AG10803 (cell line): Measurements from ENCODE around the gene NCKAP5.

ENCODE experiments used
- DNase-seq: peaks from one replicate; pipeline ENCODE4 v3.0.0; 2010; ENCODE audit warnings: low read depth
- H3K4me3 ChIP-seq: 2 replicates; pipeline ENCODE4 v1.5.1; 2011; ENCODE audit warnings: mild to moderate bottlenecking, low read length, control low read depth
- TF ChIP-seq, protein P1 (sequence below): conservative IDR thresholded peaks from 2 replicates; pipeline ENCODE4 v1.5.1; 2011; ENCODE audit warnings: mild to moderate bottlenecking, low read length, control low read depth, inconsistent platforms

The NCKAP5 gene

GRCh38 chr2:132766573-132766972 is 801.7 kb downstream of the NCKAP5 start:
- no peak for DNase-seq
- TF ChIP-seq, protein P1, sequence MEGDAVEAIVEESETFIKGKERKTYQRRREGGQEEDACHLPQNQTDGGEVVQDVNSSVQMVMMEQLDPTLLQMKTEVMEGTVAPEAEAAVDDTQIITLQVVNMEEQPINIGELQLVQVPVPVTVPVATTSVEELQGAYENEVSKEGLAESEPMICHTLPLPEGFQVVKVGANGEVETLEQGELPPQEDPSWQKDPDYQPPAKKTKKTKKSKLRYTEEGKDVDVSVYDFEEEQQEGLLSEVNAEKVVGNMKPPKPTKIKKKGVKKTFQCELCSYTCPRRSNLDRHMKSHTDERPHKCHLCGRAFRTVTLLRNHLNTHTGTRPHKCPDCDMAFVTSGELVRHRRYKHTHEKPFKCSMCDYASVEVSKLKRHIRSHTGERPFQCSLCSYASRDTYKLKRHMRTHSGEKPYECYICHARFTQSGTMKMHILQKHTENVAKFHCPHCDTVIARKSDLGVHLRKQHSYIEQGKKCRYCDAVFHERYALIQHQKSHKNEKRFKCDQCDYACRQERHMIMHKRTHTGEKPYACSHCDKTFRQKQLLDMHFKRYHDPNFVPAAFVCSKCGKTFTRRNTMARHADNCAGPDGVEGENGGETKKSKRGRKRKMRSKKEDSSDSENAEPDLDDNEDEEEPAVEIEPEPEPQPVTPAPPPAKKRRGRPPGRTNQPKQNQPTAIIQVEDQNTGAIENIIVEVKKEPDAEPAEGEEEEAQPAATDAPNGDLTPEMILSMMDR, result no peak

DNA sequence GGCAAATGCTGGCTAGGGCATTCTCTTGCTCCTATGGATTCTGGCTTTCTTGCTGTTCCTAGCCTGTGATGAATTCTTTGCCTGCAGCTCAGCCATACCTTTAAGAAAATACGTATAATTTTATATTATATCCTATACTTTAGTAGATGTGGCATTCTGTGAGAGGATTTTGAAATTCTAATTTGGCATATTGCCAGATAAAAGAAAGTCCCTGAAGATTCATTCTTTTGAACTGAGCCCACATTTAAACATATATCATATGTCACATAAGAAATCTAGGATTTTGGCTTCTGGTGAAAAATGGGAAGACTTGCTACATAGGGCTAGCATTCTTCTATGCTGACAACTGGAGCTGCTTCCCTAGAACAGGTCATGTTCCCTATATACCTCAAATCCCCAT is 806.8 kb downstream of the NCKAP5 start:
- H3K4me3 ChIP-seq, result no peak overlapping the region

More at GRCh38 chr2:132766573-132766972, 801.7 kb downstream of the NCKAP5 start:
- no peak overlapping the region for H3K4me3 ChIP-seq

GRCh38 chr2:132760971-132761370 is 807.3 kb downstream of the NCKAP5 start:
- H3K4me3 ChIP-seq, result no peak overlapping the region
- TF ChIP-seq, protein P1, result no peak
- DNase-seq, result no peak

More for the DNA sequence above, 806.8 kb downstream of the NCKAP5 start:
- DNase-seq, result no peak
- TF ChIP-seq, protein P1, result no peak

GRCh38 chr2:132760405-132760804 is 807.9 kb downstream of the NCKAP5 start:
- TF ChIP-seq, protein P1, result no peak
- no peak overlapping the region for H3K4me3 ChIP-seq
- no peak for DNase-seq

- no peak for DNase-seq
- no peak overlapping the region for H3K4me3 ChIP-seq
- TF ChIP-seq, protein P1, result no peak
Measured at GRCh38 chr2:132758995-132759394, 809.3 kb downstream of the NCKAP5 start.

DNA sequence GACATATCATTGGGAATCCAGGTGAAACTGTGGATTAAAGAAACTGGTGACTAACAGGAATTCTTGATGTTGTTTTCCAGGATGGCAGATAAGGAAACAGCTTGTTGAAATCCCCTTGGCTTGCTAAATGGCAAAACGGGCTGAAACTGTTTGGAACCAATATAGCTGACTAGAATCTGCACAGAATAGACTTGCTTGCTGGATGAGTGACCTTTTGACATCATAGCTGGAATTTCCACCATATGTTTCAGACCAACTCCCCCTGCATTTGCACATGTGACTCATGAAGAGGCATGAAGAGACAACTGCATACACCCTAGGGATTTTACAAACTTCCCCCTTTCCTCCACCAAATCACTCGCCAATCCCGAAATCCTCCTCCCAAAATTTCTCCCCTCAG is 810.6 kb downstream of the NCKAP5 start:
- TF ChIP-seq, protein P1, result no peak
- H3K4me3 ChIP-seq, result no peak overlapping the region
- peak; percentile 37 for DNase-seq

- no peak for DNase-seq
- no peak overlapping the region for H3K4me3 ChIP-seq
- TF ChIP-seq, protein P1, result no peak
Measured at GRCh38 chr2:132757002-132757589, 811.2 kb downstream of the NCKAP5 start.
